HL-60/S4 treated with phorbol 12-myristate 13-acetate at 8.2 ng/mL for 4 days and 3 days (cell line): ENCODE measurements around the gene ADGRA1.
"Not testable (repeated sequence)": the region's sequence is repeated elsewhere in the genome, so short reads cannot be mapped to it uniquely, and the experiment has no call there.

ENCODE experiments used
- in situ Hi-C: fragments of 300-500 bp; cut with MboI; formaldehyde crosslinking; loops from 2 replicates; pipeline ENCODE4 v1.15.0; 2022; ENCODE audit warnings: low sequenced_read_pairs

Gene ADGRA1

GRCh38 chr10:133126431-133127290 lies 38.9 kb downstream of the ADGRA1 start:
- in situ Hi-C loops: no loop called here

- in situ Hi-C loops: no loop called here
These were observed 39.8 kb downstream of the ADGRA1 start for GRCh38 chr10:133127291-133128125.

DNA sequence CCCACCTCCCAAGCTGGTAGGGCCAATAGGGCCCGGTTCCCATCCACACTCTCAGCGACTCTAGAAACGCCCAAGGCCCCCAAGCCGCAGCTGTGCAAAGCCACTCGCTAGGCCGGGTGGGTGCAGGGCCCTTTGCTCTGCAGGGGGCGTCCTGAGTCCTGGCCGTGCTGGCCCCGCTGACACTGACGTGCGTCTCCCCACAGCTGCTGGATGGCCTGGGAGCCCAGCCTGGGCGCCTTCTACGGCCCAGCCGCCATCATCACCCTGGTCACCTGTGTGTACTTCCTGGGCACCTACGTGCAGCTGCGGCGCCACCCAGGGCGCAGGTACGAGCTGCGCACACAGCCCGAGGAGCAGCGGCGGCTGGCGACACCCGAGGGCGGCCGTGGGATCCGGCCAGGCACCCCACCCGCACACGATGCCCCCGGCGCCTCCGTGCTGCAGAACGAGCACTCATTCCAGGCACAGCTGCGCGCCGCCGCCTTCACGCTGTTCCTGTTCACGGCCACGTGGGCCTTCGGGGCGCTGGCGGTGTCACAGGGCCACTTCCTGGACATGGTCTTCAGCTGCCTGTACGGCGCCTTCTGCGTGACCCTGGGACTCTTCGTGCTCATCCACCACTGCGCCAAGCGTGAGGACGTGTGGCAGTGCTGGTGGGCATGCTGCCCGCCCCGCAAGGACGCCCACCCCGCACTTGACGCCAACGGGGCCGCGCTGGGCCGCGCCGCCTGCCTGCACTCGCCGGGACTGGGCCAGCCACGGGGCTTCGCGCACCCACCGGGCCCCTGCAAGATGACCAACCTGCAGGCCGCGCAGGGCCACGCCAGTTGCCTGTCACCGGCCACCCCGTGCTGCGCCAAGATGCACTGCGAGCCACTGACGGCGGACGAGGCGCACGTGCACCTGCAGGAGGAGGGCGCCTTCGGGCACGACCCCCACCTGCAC lies 40.7 kb downstream of the ADGRA1 start:
- in situ Hi-C loops: no loop called here

- in situ Hi-C loops: no loop called here
These were observed 41.5 kb downstream of the ADGRA1 start for GRCh38 chr10:133129071-133129858.

- in situ Hi-C loops: no loop called here
These were observed 42.3 kb downstream of the ADGRA1 start for GRCh38 chr10:133129859-133130495.

DNA sequence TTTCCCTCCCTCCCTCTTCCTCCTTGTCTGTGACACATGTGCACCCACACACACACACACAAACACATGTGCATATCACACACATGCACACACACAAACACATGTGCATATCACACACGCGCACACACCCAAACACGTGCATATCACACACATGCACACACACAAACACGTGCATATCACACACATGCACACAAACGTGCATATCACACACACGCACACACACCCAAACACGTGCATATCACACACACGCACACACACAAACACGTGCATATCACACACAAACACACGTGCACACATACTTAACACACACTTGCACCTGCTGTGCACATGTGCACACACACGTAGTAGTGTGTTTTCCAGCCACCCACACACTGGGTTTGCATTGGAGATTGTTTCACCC lies 42.9 kb downstream of the ADGRA1 start:
- in situ Hi-C loops: no loop called here

GRCh38 chr10:133131053-133131452 lies 43.3 kb downstream of the ADGRA1 start:
- in situ Hi-C loops: no loop called here

DNA sequence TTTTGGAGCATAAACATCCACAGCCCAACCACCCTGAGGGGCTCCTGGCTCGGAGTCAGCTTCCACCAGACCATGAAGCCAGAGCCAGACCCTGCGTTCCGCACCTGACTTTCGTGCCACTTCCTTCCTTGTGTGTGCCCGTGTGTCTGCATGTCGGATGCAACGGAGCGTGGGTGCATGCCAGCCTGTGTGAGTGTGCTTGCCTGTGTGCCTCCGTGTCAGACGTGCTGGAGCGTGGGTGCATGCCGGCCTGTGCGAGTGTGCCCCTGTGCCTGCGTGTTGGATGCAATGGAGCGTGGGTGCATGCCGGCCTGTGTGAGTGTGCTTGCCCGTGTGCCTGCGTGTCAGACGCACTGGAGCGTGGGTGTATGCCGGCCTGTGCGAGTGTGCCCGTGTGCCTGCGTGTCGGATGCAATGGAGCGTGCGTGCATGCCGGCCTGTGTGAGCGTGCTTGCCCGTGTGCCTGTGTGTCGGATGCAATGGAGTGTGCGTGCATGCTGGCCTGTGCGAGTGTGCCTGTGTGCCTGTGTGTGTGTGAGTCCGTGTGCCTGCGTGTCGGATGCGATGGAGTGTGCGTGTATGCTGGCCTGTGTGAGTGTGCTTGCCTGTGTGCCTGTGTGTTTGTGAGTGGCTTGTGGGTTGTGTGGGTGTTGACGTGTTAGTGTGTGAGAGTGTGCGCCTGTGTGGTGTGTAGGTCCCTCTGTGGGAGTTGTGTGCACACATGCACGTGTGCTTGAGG lies 44.2 kb downstream of the ADGRA1 start:
- in situ Hi-C loops: no loop called here

DNA sequence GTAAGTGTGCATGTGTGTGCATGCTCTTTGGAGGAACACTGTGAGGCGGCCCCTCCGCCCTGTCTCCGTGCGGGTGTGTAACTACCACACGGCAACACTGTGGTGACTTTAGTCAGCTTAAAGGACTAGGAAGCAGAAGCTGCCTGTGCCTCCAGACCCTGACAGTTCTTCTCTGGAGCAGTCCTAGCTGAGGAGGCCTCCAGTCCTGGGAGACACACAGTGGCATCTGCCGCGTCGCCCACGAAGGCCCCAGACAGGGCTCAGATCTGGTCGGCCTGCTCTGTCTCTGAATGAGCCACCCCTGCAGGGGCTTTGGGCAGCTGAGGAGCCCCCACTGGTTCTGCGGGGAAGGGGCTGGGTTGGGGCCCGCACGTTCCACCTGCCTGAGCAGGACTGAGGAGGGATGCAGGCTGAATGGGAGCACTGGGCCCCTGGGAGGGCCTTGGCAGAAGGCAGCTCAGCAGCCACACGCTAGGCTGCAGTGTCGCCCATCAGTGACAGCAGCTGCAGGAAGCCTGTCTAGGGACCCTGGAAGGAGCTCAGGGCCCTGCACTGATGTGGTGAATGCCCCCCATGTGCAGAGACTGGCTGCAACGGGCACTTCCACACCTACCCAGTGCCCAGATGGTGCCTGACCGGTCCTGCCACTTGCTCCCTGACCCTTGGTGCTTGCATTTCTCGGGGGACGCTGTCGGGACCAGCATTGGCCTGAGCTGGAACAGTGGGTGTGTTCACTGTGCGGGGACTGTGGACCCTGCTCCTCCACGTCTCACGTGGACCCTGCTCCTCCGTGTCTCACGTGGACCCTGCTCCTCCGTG lies 45.0 kb downstream of the ADGRA1 start:
- in situ Hi-C loops: no loop called here

DNA sequence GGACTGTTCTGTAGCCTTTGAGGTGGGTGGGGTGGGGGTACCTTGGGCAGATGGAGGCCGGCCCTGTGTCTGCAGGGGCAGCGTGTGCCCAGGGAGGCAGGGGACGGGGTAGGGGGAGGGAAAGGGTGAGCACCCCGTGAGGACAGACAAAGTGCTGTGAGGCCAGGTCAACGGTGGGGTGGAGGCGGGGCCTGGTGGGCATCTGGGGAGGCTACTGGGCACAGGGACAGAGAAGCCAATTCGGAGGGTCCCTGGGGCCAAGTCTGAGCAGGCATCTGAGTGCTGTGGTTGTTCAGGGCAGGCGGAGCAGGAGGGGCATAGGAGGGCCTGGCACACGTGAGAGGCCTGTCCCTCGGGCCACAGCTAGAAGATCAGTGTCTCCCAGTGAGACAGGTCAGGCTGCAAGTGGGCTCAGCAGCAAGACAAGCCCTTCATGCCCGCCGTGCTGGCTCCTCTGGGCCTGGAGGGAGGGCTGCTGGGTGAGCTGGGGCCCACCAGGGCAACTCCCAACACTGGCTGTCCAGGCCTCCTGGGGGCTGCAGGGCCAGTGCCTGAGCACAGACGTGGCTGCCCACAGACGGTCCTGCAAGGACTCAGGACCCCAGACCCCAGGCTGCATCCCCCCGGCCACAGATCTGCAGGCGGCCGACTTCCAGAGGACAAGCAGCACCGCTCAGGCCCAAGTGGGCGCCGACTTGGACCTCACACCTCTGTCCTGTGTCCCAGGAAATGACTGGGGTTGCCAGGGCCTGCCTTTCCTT lies 45.9 kb downstream of the ADGRA1 start:
- in situ Hi-C loops: no loop called here

- in situ Hi-C loops: no loop called here
These were observed 46.8 kb downstream of the ADGRA1 start for GRCh38 chr10:133134411-133135115.

DNA sequence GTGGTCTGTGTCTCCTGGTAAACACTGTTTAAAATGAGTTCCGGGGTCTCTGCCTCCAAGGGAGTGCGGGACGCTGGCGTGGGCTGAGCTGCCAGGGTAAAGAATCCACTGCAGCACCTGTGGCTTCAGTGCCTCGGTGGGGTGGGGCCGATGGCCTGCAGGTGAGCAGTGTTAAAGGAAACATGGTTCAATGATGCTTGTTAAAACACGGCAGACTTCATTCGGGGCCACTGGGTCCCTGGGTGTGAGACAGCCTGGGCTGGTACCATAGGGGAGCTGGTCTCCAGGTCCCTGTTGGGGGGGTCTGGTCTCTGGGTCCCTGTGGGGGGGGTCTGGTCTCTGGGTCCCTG lies 47.4 kb downstream of the ADGRA1 start:
- in situ Hi-C loops: no loop called here

GRCh38 chr10:133137486-133138145 lies 49.9 kb downstream of the ADGRA1 start:
- in situ Hi-C loops: not testable (repeated sequence)

- in situ Hi-C loops: no loop called here
These were observed 51.9 kb downstream of the ADGRA1 start for GRCh38 chr10:133139551-133140065.

DNA sequence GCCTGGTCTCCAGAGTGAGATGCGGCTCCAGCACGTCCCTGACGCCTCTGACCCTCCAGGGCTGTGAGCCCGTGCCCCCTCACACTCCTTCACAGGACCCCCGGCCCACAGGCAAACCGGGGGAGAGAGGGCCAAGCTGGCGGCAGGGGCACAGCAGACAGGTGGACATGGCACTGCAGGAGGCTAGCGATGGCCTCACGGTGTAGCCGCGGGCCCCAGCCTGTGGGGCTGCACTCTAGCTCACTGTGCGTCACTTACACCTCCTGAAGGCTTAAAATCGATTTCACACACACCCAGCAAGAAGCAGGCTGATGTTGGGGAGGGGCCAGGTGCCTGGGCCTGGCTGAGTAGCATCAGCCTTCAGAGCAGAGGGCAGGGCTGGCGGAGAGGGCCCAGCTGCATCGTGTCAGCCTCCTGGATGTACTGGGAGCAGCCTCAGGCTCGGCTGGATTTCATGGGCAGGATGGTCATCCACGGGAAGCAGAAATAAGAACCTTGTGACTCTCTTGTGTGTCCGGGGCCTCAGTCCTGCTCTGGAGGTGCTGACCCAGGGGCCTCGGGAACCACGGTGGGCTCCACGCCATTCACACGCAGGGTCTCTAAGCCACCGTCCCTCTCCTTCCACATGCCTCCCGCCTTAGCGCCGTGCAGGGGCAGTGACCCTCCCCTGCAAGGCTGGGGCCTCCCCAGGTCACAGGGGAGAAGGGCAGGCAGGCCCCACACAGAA lies 52.9 kb downstream of the ADGRA1 start:
- in situ Hi-C loops: no loop called here
